Prostate gland (tissue), 2 donors: ENCODE results near the gene CTDNEP1. TPM values are rescaled to one million over a fixed set of nuclear protein-coding genes. Genes with fewer than 3 reads are reported as not detected.

Experiments used
- DNase-seq: peaks from one replicate; pipeline ENCODE4 v3.0.0-alpha.2; 2019; ENCODE audit warnings: low spot score
- H3K27ac ChIP-seq, 2 donors: fragments of 200-600 bp; sonication (generic); 2 replicates each; pipeline ENCODE4 v1.5.1; 2017 to 2019
- H3K27me3 ChIP-seq: fragments of 200-600 bp; sonication (generic); replicated peaks from 2 replicates; pipeline ENCODE4 v1.5.1; 2019; ENCODE audit not compliant: insufficient read depth
- H3K36me3 ChIP-seq, 2 donors: fragments of 200-600 bp; sonication (generic); 1 replicate in 1 of 2; 2 replicates in 1 of 2; pipeline versions ENCODE4 v1.5.1 to v1.8.1; 2017 to 2019
- H3K4me1 ChIP-seq: fragments of 200-600 bp; sonication (generic); replicated peaks from 2 replicates; pipeline ENCODE4 v1.5.1; 2019
- H3K4me3 ChIP-seq, 2 donors: fragments of 200-600 bp; sonication (generic); 2 replicates each; pipeline ENCODE4 v1.5.1; 2017 to 2019
- H3K9me3 ChIP-seq: fragments of 200-600 bp; sonication (generic); 2 replicates; pipeline ENCODE4 v1.5.1; 2017
- CTCF ChIP-seq, 4 experiments: fragments of 200-600 bp in 2 of 4; fragments of 450-650 bp in 2 of 4; sonication (generic) in 2 of 4; IDR thresholded peaks; 1 replicate in 3 of 4; 2 replicates in 1 of 4; pipeline ENCODE4 v1.5.1; 2016 to 2019; ENCODE audit warnings: antibody characterized with exemption in 4 of 4, mild to moderate bottlenecking in 2 of 4, moderate library complexity in 2 of 4
- POLR2A ChIP-seq: fragments of 450-650 bp; IDR thresholded peaks from one replicate; pipeline ENCODE4 v1.6.1; 2016; ENCODE audit warnings: antibody characterized with exemption, mild to moderate bottlenecking
- POLR2AphosphoS5 ChIP-seq: sonication (generic); formaldehyde crosslinking; IDR thresholded peaks from one replicate; pipeline ENCODE4 v1.6.1; 2017; ENCODE audit warnings: antibody characterized with exemption
- WGBS: methylation state at CpG from one replicate; pipeline ENCODE4 v1.1.5; 2018; 5-methylcytosine and 5-hydroxymethylcytosine counted together
- intact Hi-C: fragments of 100-400 bp; cut with DNase I; formaldehyde crosslinking; loops from one replicate; pipeline ENCODE4 v1.14.2; 2022
- total RNA-seq, 2 donors: library from RNA; depleted of rRNA; stranded (reverse); fragments of >200 nt; gene quantifications; one replicate each; pipeline ENCODE4 v1.1.0, GENCODE V29; 2016

The CTDNEP1 gene
- total RNA-seq, 2 donors from 2014 or later, result 61.2 to 107 TPM

DNA sequence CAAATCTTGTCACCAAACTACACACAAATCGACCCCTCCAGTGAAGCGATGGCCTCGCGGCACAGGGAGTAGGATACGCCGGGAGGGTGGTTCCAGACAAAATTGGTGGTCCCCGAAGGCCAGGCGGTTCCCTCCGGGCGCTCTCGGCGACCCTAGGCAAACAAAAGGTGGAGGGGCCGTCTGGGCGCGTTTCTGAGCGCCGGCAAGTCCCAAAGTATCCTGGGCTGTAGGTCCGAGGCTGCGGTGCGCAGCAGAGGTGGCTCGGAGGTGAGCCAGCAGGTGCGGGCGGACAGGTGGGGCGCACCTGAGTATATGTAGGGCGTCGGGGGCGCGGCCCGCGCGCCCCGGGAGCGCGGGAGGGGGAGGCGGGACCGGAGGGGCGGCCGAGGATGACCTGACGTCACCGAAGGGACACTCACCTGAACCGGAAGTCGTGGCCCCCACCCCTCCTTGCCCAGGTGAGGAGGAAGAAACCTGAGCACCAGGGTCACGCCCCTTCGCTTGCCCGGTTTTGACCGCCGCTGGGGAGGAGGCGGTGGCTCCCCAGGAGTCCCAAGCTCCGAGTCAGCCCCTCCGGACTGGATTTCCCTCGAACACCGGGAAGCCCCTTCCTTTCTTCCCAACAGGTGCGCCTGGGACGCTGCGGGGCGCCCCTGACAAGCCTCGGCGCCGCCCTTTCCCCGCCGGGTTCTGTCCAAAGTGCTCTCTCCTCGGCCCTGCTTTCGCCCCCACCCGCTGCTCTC, 10.8 kb upstream of the CTDNEP1 start, which contains the start of gene CLDN7:
Gene CLDN7 (minus strand): TSS at position 287 of the 743 bp plus-strand sequence. CDS start 435 bp downstream, outside the sequence.
- H3K27ac ChIP-seq, result peak within 1 kb of the TSS; percentile 84 to 91
- no peaks in the 10 kb centered on the region for H3K9me3 ChIP-seq
- H3K4me3 ChIP-seq, result peak within 1 kb of the TSS; percentile 34 to 37
- peaks cover 24% of the 10 kb centered on the region for H3K4me1 ChIP-seq
- H3K27me3 ChIP-seq, result no peaks in the 10 kb centered on the region
- WGBS, result 5% methylated on average over 60 of the region's 64 CpGs
- intact Hi-C loops, result no loop called here
- DNase-seq, result peak; percentile 71
- no peaks in the 10 kb centered on the region for H3K36me3 ChIP-seq
- TF ChIP-seq POLR2AphosphoS5 (peak; percentile 42), POLR2A (peak; percentile 74), CTCF (IDR thresholded peaks at IDR 0.05) (no peak)

DNA sequence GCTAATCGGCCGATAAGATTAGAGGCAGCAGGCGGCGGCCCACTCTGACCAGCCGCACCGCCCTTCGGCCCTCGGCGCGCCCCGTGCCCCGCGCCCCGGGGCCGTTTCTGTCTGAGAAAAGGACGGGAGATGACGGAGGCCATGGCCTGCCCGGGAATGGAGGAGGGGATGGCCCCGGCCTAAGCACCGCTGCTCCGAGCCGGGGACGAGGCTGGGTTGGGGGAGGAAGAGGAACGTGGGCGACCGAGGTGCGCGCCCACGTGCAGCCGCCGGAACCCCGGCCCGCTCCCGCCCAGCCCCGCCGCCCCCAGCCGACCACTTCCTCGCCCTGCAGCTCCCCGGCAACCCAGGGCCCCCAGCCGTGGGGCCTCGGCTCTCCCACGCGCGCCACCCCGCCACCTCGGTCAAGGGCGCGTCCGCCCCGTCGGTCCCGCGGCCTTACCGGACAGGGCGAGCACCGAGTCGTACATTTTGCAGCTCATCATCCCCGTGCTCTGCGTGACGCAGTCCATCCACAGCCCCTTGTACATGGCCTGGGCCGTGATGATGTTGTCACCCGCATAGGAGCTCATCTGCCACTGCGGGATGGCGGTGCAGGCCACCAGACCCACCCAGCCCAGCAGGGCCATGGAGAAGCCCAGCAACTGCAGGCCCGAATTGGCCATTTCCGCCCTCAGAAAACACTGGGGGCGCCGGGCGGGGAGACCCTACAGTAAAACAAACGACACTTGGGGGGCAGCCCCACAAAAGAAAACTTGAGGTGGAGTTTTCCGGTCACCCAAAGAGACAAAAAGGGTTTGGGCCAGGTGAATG, 10.1 kb upstream of the CTDNEP1 start:
- peak overlapping the region; percentile 34 to 37 for H3K4me3 ChIP-seq
- no peaks in the 10 kb centered on the region for H3K27me3 ChIP-seq
- H3K9me3 ChIP-seq, result no peaks in the 10 kb centered on the region
- no peaks in the 10 kb centered on the region for H3K36me3 ChIP-seq
- no peak for DNase-seq
- TF ChIP-seq POLR2A, result no peak
- peaks cover 24% of the 10 kb centered on the region for H3K4me1 ChIP-seq
- intact Hi-C loops, result no loop called here
- WGBS, result 14% methylated on average over 59 of the region's 71 CpGs
- peak overlapping the region; percentile 84 to 91 for H3K27ac ChIP-seq

DNA sequence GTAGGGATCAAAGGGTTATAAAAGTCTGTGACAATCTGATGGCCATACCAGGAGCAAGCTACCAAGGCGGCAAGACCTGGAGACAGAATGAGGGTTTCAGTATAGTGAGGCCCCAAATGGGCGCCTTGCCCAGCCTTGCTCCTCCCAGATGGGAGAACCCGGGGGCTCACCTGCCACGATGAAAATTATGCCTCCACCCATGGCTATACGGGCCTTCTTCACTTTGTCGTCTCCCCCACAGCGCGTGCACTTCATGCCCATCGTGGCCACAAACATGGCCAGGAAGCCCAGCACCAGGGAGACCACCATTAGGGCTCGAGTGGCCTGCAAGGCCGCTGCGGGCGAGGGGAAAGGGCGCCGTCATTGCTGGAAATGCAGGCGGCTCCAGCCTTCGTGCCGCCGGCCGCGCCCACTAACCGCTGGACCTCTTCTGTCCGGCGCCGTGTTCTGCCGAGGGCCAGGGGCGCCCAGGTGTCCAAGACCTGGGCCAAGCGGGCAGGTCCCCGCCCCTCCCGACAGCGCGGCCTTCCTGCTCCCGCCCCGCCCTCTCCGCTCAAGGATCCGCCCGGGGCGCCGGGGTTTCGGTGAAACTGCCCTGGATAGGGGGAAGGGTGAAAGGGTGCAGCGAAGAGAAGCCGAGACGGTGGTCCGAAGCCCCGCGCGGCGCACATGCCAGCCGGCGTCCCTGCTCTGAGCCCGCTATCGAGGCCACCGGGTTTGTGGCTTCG, 9.3 kb upstream of the CTDNEP1 start:
- DNase-seq, result peak; percentile 64
- H3K4me1 ChIP-seq, result peaks cover 24% of the 10 kb centered on the region
- intact Hi-C loops, result no loop called here
- no peak for TF ChIP-seq CTCF (IDR thresholded peaks at IDR 0.05)
- TF ChIP-seq POLR2A, result peak; percentile 64
- peak; percentile 50 for TF ChIP-seq POLR2AphosphoS5
- 5% methylated on average over 41 of the region's 54 CpGs for WGBS
- no peaks in the 10 kb centered on the region for H3K27me3 ChIP-seq
- peak overlapping the region; percentile 34 to 37 for H3K4me3 ChIP-seq
- peak overlapping the region; percentile 84 to 91 for H3K27ac ChIP-seq
- no peaks in the 10 kb centered on the region for H3K9me3 ChIP-seq
- H3K36me3 ChIP-seq, result no peaks in the 10 kb centered on the region

DNA sequence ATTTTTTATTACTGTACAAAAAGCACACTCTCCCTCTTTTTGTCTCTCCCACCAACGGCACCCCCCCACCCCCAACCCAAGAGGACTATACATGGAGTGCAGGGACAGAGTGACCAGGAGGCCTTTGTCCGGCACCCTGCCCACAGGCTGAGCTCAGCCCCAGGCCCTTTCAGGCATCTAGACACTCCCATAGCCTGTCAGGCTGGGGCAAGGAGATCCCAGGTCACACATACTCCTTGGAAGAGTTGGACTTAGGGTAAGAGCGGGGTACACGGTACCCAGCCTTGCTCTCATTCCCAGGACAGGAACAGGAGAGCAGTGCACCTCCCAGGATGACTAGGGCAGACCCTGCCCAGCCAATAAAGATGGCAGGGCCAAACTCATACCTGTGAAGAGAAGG, 8.6 kb upstream of the CTDNEP1 start:
- no peak for DNase-seq
- TF ChIP-seq POLR2AphosphoS5 (no peak), POLR2A (no peak), CTCF (IDR thresholded peaks at IDR 0.05) (no peak)
- WGBS, result 81% methylated on average over 4 of the region's 4 CpGs

GRCh38 chr17:7259555-7259889, 8.0 kb upstream of the CTDNEP1 start:
- H3K4me3 ChIP-seq, result no peak overlapping the region
- intact Hi-C loops, result no loop called here
- H3K9me3 ChIP-seq, result no peaks in the 10 kb centered on the region
- peak overlapping the region; percentile 61 to 91 for H3K27ac ChIP-seq
- H3K36me3 ChIP-seq, result no peaks in the 10 kb centered on the region
- no peak for DNase-seq
- peaks cover 23% of the 10 kb centered on the region for H3K4me1 ChIP-seq
- TF ChIP-seq CTCF (IDR thresholded peaks at IDR 0.05) (no peak), POLR2AphosphoS5 (no peak), POLR2A (no peak)
- 90% methylated on average over 6 of the region's 6 CpGs for WGBS
- H3K27me3 ChIP-seq, result no peaks in the 10 kb centered on the region

More for the DNA sequence above, 8.6 kb upstream of the CTDNEP1 start:
- no peak overlapping the region for H3K4me3 ChIP-seq
- intact Hi-C loops, result no loop called here
- peak overlapping the region; percentile 84 to 91 for H3K27ac ChIP-seq
- no peaks in the 10 kb centered on the region for H3K9me3 ChIP-seq
- H3K27me3 ChIP-seq, result no peaks in the 10 kb centered on the region
- no peaks in the 10 kb centered on the region for H3K36me3 ChIP-seq
- peaks cover 24% of the 10 kb centered on the region for H3K4me1 ChIP-seq
